Aorta (tissue), 5 donors: ENCODE data around the gene PTH2R. TPM values are rescaled to one million over a fixed set of nuclear protein-coding genes. Genes with fewer than 3 reads are reported as not detected.
"Not testable (repeated sequence)": the region's sequence is repeated elsewhere in the genome, so short reads cannot be mapped to it uniquely, and the experiment has no call there.

ENCODE experiments used
- ATAC-seq: fragments of 200-7000 bp; cut with Tn5 transposase; one replicate; pipeline ENCODE4 v1.9.1; 2022; ENCODE audit warnings: moderate library complexity; ENCODE audit not compliant: low FRiP score
- DNase-seq, 2 donors: peaks; one replicate each; pipeline ENCODE4 v3.0.0-alpha.2; 2020
- H3K27ac ChIP-seq, 2 donors: one replicate each; pipeline ENCODE4 v1.5.1; 2013; ENCODE audit warnings: low read length in 2 of 2, mild to moderate bottlenecking in 2 of 2, moderate library complexity in 2 of 2, control low read depth in 1 of 2, inconsistent platforms in 1 of 2, low read depth in 1 of 2
- H3K27me3 ChIP-seq, 2 donors: one replicate each; pipeline ENCODE4 v1.6.1; 2013; ENCODE audit warnings: control low read depth in 1 of 2, low read length in 1 of 2, mild to moderate bottlenecking in 1 of 2, moderate library complexity in 1 of 2; ENCODE audit not compliant: insufficient read depth in 2 of 2, control insufficient read depth in 1 of 2
- H3K36me3 ChIP-seq, 2 donors: one replicate each; pipeline ENCODE4 v1.6.1; 2013; ENCODE audit warnings: control low read depth in 1 of 2, low read length in 1 of 2, mild to moderate bottlenecking in 1 of 2; ENCODE audit not compliant: insufficient read depth in 2 of 2, control insufficient read depth in 1 of 2
- H3K4me1 ChIP-seq, 2 donors: one replicate each; pipeline ENCODE4 v1.6.1; 2013; ENCODE audit warnings: low read length in 2 of 2, control low read depth in 1 of 2, mild to moderate bottlenecking in 1 of 2, moderate library complexity in 1 of 2; ENCODE audit not compliant: insufficient read depth in 2 of 2, control insufficient read depth in 1 of 2
- H3K4me3 ChIP-seq, 2 donors: one replicate each; pipeline ENCODE4 v1.5.1; 2013; ENCODE audit warnings: low read length in 2 of 2, control low read depth in 1 of 2, mild to moderate bottlenecking in 1 of 2
- H3K9me3 ChIP-seq: one replicate; pipeline ENCODE4 v1.6.1; 2013; ENCODE audit warnings: mild to moderate bottlenecking, low read length; ENCODE audit not compliant: control insufficient read depth
- WGBS, 2 donors: extraction: QIAGEN DNeasy Blood & Tissue Kit; methylation state at CpG; one replicate each; pipeline ENCODE4 v1.1.7; 2013; 5-methylcytosine and 5-hydroxymethylcytosine counted together
- intact Hi-C, 2 donors: fragments of 100-400 bp; cut with DNase I; formaldehyde crosslinking; loops; one replicate each; pipeline versions ENCODE4 v1.14.2 to v1.15.0; 2022
- polyA plus RNA-seq, 2 donors: library from polyadenylated mRNA; stranded (reverse); fragments of 200-250 nt; gene quantifications; one replicate each; pipeline ENCODE4 v1.2.3, GENCODE V29; 2013
- total RNA-seq, 2 donors: library from RNA; stranded (reverse); fragmentation: NEBNext Ultra II Directional; extraction: Animal tissue kit (Norgen Biotek cat#: 25700); gene quantifications; one replicate each; pipeline ENCODE4 v1.2.1, GENCODE V29; 2021
- donor health status: healthy with polysubstance abuse.
- donor health status: Bipolar disorder and iron deficiency.
- donor health status: DM: no; HTN: no; CAD: no.
- donor health status: DM: no; HTN: no; CAD: no.
- donor health status: DM: yes; HTN: yes; CAD: no.

Gene PTH2R
- total and polyA plus RNA-seq, 4 donors = 0.18 TPM; not detected in 3

DNA sequence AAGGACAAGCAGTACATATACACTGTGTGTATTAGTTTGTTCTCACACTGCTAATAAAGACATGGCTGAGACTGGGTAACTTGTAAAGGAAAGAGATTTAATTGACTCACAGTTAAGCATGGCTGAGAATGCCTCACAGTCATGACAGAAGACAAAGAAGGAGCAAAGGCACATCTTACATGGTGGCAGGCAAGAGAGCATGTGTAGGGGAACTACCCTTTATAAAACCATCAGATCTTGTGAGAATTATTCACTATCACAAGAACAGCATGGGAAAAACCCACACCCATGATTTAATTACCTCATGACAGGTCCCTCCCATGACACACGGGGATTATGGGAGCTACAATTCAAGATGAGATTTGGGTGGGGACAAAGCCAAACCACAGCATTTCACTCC is 129.0 kb downstream of the PTH2R start:
- H3K9me3 ChIP-seq = not testable (repeated sequence)

GRCh38 chr2:208541461-208541988 is 134.9 kb downstream of the PTH2R start:
- H3K27me3 ChIP-seq = no peaks in the 10 kb centered on the region
- DNase-seq (no peak), ATAC-seq (no peak)
- H3K27ac ChIP-seq = no peak overlapping the region
- no peaks in the 10 kb centered on the region for H3K36me3 ChIP-seq
- H3K4me1 ChIP-seq = no peaks in the 10 kb centered on the region
- no peak overlapping the region for H3K4me3 ChIP-seq
- WGBS, 2 donors = 69 to 82% methylated on average over 3 of the region's 3 CpGs
- intact Hi-C loops = no loop called here
- no peaks in the 10 kb centered on the region for H3K9me3 ChIP-seq

More for the DNA sequence above, 129.0 kb downstream of the PTH2R start:
- intact Hi-C loops, ATAC-seq, H3K4me1 ChIP-seq, H3K27ac ChIP-seq, H3K27me3 ChIP-seq, DNase-seq, H3K4me3 ChIP-seq, H3K36me3 ChIP-seq: not testable (repeated sequence)
- 85 to 88% methylated on average over 1 of the region's 1 CpG for WGBS, 2 donors

DNA sequence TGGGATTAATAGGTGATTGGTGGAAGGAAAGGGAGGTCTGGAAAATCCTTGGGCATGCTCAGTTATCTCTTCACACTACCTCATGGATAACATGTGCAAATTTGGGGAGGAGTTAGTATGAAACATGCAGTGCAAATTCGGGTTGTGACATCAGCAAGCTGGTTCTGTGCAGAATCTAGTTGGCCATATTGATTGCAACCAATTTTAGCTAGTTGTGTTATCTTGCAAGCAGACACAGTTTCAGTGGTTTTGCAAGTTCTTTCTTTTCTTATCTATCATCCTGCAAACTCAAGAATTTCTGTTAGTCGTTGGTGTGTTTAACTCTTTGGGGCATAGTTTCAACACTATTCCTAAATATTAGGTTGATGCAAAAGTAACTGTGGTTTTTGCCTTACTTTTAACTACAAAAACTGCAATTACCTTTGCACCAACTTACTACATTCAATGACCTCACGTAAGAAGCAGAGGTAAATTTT is 135.4 kb downstream of the PTH2R start:
- Histone ChIP-seq H3K27ac (no peak overlapping the region), H3K4me1 (no peaks in the 10 kb centered on the region)

DNA sequence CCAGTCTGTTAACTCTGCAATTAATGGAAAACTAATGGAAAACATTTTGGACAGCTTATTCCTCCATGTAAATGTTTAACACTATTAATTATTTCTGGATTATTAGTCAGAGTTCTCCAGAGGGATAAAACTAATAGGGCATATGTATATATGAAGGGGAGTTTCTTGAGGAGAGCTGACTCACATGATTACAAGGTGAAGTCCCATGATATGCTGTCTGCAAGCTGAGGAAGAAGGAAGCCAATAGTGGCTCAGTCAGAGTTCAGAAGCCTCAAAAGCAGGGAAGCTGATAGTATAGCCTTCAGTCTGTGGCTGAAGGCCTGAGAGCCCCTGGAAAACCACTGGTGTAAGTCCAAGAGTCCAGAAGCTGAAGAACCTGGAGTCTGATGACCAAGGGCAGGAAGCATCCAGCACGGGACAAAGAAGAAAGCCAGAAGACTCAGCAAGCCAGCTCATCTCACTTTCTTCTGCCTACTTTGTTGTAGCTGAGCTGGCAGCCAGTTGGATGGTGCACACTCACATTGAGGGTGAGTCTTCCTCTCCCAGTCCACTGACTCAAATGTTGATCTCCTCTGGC is 136.0 kb downstream of the PTH2R start:
- Histone ChIP-seq H3K9me3 (no peaks in the 10 kb centered on the region), H3K4me1 (no peaks in the 10 kb centered on the region), H3K4me3 (no peak overlapping the region), H3K36me3 (no peaks in the 10 kb centered on the region), H3K27ac (no peak overlapping the region), H3K27me3 (no peaks in the 10 kb centered on the region)
- intact Hi-C loops = no loop called here
- DNase-seq (no peak), ATAC-seq (no peak)
- WGBS, 2 donors = 53 to 72% methylated on average over 1 of the region's 1 CpG

More for the DNA sequence above, 135.4 kb downstream of the PTH2R start:
- intact Hi-C loops = no loop called here
- no peaks in the 10 kb centered on the region for H3K27me3 ChIP-seq
- no peaks in the 10 kb centered on the region for H3K9me3 ChIP-seq
- DNase-seq (no peak), ATAC-seq (no peak)
- WGBS, 2 donors = 42 to 45% methylated on average over 3 of the region's 3 CpGs
- no peaks in the 10 kb centered on the region for H3K36me3 ChIP-seq
- no peak overlapping the region for H3K4me3 ChIP-seq

Other genes starting within 250 kb of the PTH2R start
- gene CRYGA, start 243.2 kb upstream of the PTH2R start, total RNA-seq = not detected
- not detected for gene CRYGA, start 243.2 kb upstream of the PTH2R start, polyA plus RNA-seq
- gene C2orf80, start 216.8 kb upstream of the PTH2R start, total RNA-seq = not detected
- gene C2orf80, start 216.8 kb upstream of the PTH2R start, polyA plus RNA-seq = not detected
- gene IDH1, start 151.7 kb upstream of the PTH2R start, total RNA-seq = 10 to 100 TPM; 46.4 to 63.1 TPM
- gene IDH1, start 151.7 kb upstream of the PTH2R start, polyA plus RNA-seq = 10 to 100 TPM; 25.1 to 78.4 TPM
- 10 to 100 TPM; 31.9 to 42.6 TPM for gene PIKFYVE, start 140.5 kb upstream of the PTH2R start, total RNA-seq
- 1 to 10 TPM; 5.5 to 6.8 TPM for gene PIKFYVE, start 140.5 kb upstream of the PTH2R start, polyA plus RNA-seq